CD4-positive, alpha-beta T cell (primary cell): Measurements from ENCODE around the gene KRTAP19-7. TPM values are rescaled to one million over a fixed set of nuclear protein-coding genes. Genes with fewer than 3 reads are reported as not detected.

Experiments
- ATAC-seq: fragments of 200-7000 bp; cut with Tn5 transposase; one replicate; pipeline ENCODE4 v1.10.0; 2022; ENCODE audit warnings: mild to moderate bottlenecking; ENCODE audit not compliant: poor library complexity
- CTCF ChIA-PET: fragments of 350-600 bp; sonication (Branson Sonifier 250); formaldehyde crosslinking; loops from one replicate; lab custom pipeline; 2021; ENCODE audit warnings: antibody characterized with exemption, inconsistent platforms; lab: Charles Lee
- POLR2A ChIA-PET: fragments of 350-600 bp; sonication (Branson Sonifier 250); formaldehyde crosslinking; loops from one replicate; lab custom pipeline; 2021; ENCODE audit warnings: antibody characterized with exemption, inconsistent platforms; lab: Charles Lee
- DNase-seq, 14 experiments: peaks; one replicate each; pipeline ENCODE4 v3.0.0-alpha.2; 2013 to 2020; ENCODE audit warnings: mixed read lengths in 2 of 14
- H3K27ac ChIP-seq, 2 donors: one replicate each; pipeline versions ENCODE4 v1.5.1 to v1.7.0; 2013; ENCODE audit warnings: low read length in 2 of 2, low read depth in 1 of 2, mild to moderate bottlenecking in 1 of 2
- H3K27me3 ChIP-seq, 2 experiments: 1 replicate in 1 of 2; 2 replicates in 1 of 2; pipeline versions ENCODE4 v1.6.1 to v1.7.0; 2013; ENCODE audit warnings: low read length in 2 of 2, control low read depth in 1 of 2, mild to moderate bottlenecking in 1 of 2, moderate library complexity in 1 of 2; ENCODE audit not compliant: insufficient read depth in 2 of 2, control insufficient read depth in 1 of 2
- H3K36me3 ChIP-seq: one replicate; pipeline ENCODE4 v1.6.1; 2013; ENCODE audit warnings: low read length, control low read depth; ENCODE audit not compliant: insufficient read depth
- H3K4me1 ChIP-seq: one replicate; pipeline ENCODE4 v1.6.1; 2013; ENCODE audit warnings: low read length, control low read depth; ENCODE audit not compliant: insufficient read depth
- H3K4me3 ChIP-seq: one replicate; pipeline ENCODE4 v1.5.1; 2013; ENCODE audit warnings: mild to moderate bottlenecking, low read length, moderate library complexity
- H3K9me3 ChIP-seq, 2 experiments: 1 replicate in 1 of 2; 2 replicates in 1 of 2; pipeline versions ENCODE4 v1.6.1 to v1.7.0; 2013; ENCODE audit warnings: low read length in 2 of 2, mild to moderate bottlenecking in 2 of 2, control low read depth in 1 of 2, moderate library complexity in 1 of 2; ENCODE audit not compliant: control insufficient read depth in 1 of 2, insufficient read depth in 1 of 2
- H3K27ac Mint-ChIP-seq: one replicate; pipeline ENCODE4 v1.8.0; 2020; ENCODE audit warnings: mixed read lengths
- H3K27me3 Mint-ChIP-seq: one replicate; pipeline ENCODE4 v1.8.0; 2021; ENCODE audit warnings: mixed read lengths
- H3K36me3 Mint-ChIP-seq: one replicate; pipeline ENCODE4 v1.8.0; 2021; ENCODE audit warnings: low read depth, mixed read lengths
- H3K4me1 Mint-ChIP-seq: one replicate; pipeline ENCODE4 v1.8.0; 2021; ENCODE audit warnings: low read depth, mixed read lengths
- H3K4me3 Mint-ChIP-seq: one replicate; pipeline ENCODE4 v1.8.0; 2020; ENCODE audit warnings: mild to moderate bottlenecking, mixed read lengths
- H3K9me3 Mint-ChIP-seq: one replicate; pipeline ENCODE4 v1.8.0; 2020; ENCODE audit warnings: mixed read lengths
- CTCF ChIP-seq: fragments of 200-600 bp; IDR thresholded peaks from one replicate; pipeline ENCODE4 v1.8.0; 2022; ENCODE audit warnings: antibody characterized with exemption, mild to moderate bottlenecking
- intact Hi-C, 2 experiments: fragments of 100-400 bp; cut with DNase I in 1 of 2; cut with micrococcal nuclease in 1 of 2; formaldehyde crosslinking; loops; one replicate each; pipeline versions ENCODE4 v1.15.1 to v1.9.0; 2023 to 2025; cut with DNase I, micrococcal nuclease
- total RNA-seq, 174 experiments: library from RNA in 2 of 174; stranded (reverse) in 2 of 174; gene quantifications; one replicate each; pipeline ENCODE4 v1.2.3 and lab custom pipeline; 2021 to 2026

Gene KRTAP19-7
- total RNA-seq, 2 experiments from 2014 or later, result not detected

- intact Hi-C loops, result no loop called here
- no peak overlapping the region for H3K27ac ChIP-seq
- no peaks in the 10 kb centered on the region for H3K9me3 Mint-ChIP-seq
- no peaks in the 10 kb centered on the region for H3K9me3 ChIP-seq
- H3K27me3 Mint-ChIP-seq, result no peaks in the 10 kb centered on the region
- H3K4me1 Mint-ChIP-seq, result no peaks in the 10 kb centered on the region
- no peak overlapping the region for H3K27ac Mint-ChIP-seq
- H3K4me3 Mint-ChIP-seq, result no peak overlapping the region
- no peak overlapping the region for H3K4me3 ChIP-seq
- TF ChIP-seq CTCF, result no peak
- H3K36me3 Mint-ChIP-seq, result no peaks in the 10 kb centered on the region
- ATAC-seq, result no peak
- no peaks in the 10 kb centered on the region for H3K36me3 ChIP-seq
- ChIA-PET POLR2A (no interaction called here), CTCF (no interaction called here)
- H3K27me3 ChIP-seq, result no peaks in the 10 kb centered on the region
- DNase-seq, result no peak
- no peaks in the 10 kb centered on the region for H3K4me1 ChIP-seq
Observed at GRCh38 chr21:30582870-30583269, 21.8 kb upstream of the KRTAP19-7 start.

- no peaks in the 10 kb centered on the region for H3K4me1 Mint-ChIP-seq
- intact Hi-C loops, result no loop called here
- no peaks in the 10 kb centered on the region for H3K9me3 Mint-ChIP-seq
- H3K4me3 ChIP-seq, result no peak overlapping the region
- no peaks in the 10 kb centered on the region for H3K9me3 ChIP-seq
- no peak for ATAC-seq
- CTCF ChIA-PET, result no interaction called here
- POLR2A ChIA-PET, result no interaction called here
- no peak for DNase-seq
- no peaks in the 10 kb centered on the region for H3K4me1 ChIP-seq
- no peak for TF ChIP-seq CTCF
- no peak overlapping the region for H3K27ac ChIP-seq
- no peaks in the 10 kb centered on the region for H3K36me3 ChIP-seq
- no peak overlapping the region for H3K4me3 Mint-ChIP-seq
- no peaks in the 10 kb centered on the region for H3K36me3 Mint-ChIP-seq
- no peak overlapping the region for H3K27ac Mint-ChIP-seq
- no peaks in the 10 kb centered on the region for H3K27me3 Mint-ChIP-seq
- no peaks in the 10 kb centered on the region for H3K27me3 ChIP-seq
Observed at GRCh38 chr21:30580132-30580531, 19.0 kb upstream of the KRTAP19-7 start.

- Mint-ChIP-seq H3K27ac (no peak overlapping the region), H3K9me3 (no peaks in the 10 kb centered on the region), H3K4me3 (no peak overlapping the region), H3K4me1 (no peaks in the 10 kb centered on the region), H3K36me3 (no peaks in the 10 kb centered on the region), H3K27me3 (no peaks in the 10 kb centered on the region)
- CTCF ChIA-PET, result no interaction called here
- Histone ChIP-seq H3K4me3 (no peak overlapping the region), H3K36me3 (no peaks in the 10 kb centered on the region), H3K27me3 (no peaks in the 10 kb centered on the region), H3K4me1 (no peaks in the 10 kb centered on the region), H3K27ac (no peak overlapping the region), H3K9me3 (no peaks in the 10 kb centered on the region)
- POLR2A ChIA-PET, result no interaction called here
- intact Hi-C loops, result no loop called here
- no peak for DNase-seq
- no peak for ATAC-seq
- TF ChIP-seq CTCF, result no peak
Observed at GRCh38 chr21:30579346-30579745, 18.2 kb upstream of the KRTAP19-7 start.
